HG02973 (cell line): ENCODE data around the gene KRTAP5-3.
"Not testable (repeated sequence)": the region's sequence is repeated elsewhere in the genome, so short reads cannot be mapped to it uniquely, and the experiment has no call there.

Source experiments
- ATAC-seq: cut with Tn5 transposase; IDR thresholded peaks from one replicate; pipeline ENCODE4 v1.9.1; 2021; ENCODE audit warnings: moderate library complexity; ENCODE audit not compliant: unreplicated experiment

Gene KRTAP5-3

DNA sequence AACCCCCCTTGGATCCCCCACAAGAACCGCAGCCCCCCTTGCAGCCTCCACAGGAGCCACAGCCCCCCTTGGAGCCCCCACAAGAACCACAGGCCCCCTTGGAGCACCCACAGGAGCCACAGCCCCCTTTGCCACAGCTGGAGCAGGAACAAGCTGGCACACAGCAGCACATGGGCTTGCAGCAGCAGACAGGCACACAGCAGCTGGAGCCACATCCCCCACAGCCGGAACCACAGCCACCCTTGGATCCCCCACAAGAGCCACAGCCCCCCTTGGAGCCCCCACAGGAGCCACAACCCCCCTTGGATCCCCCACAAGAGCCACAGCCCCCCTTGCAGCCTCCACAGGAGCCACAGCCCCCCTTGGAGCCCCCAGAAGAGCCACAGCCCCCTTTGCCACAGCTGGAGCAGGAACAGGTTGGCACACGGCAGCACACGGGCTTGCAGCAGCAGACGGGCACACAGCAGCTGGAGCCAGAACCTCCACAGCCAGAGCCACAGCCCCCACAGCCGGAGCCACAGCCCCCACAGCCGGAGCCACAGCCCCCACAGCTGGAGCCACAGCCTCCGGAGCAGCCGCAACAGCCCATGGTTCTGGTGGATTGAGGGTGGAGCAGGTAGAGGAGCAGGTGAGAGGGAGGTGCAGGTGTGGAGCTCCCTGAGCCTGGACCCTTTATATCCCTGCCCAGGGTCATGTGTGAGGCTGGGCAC lies 23.4 kb downstream of the KRTAP5-3 start, which contains the start of gene KRTAP5-1:
KRTAP5-1 (minus strand) TSS at position 623 of the 710 bp plus-strand sequence; CDS start at position 589, 34 bp downstream.
- not testable (repeated sequence) for ATAC-seq

DNA sequence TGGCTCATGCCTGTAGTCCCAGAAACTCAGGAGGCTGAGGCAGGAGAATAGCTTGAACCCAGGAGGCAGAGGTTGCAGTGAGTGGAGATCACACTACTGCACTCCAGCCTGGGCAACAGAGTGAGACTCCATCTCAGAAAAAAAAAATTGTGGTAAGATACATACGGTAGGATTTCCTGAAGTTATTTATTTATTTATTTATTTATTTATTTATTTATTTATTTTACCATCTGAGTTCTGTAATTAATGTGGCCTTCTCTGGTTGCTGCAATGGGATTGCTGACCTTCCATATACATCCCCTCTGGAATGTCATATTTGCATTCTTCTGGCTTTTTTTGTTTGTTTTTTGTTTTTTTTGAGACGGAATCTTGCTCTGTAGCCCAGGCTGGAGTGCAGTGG lies 25.4 kb downstream of the KRTAP5-3 start:
- not testable (repeated sequence) for ATAC-seq

DNA sequence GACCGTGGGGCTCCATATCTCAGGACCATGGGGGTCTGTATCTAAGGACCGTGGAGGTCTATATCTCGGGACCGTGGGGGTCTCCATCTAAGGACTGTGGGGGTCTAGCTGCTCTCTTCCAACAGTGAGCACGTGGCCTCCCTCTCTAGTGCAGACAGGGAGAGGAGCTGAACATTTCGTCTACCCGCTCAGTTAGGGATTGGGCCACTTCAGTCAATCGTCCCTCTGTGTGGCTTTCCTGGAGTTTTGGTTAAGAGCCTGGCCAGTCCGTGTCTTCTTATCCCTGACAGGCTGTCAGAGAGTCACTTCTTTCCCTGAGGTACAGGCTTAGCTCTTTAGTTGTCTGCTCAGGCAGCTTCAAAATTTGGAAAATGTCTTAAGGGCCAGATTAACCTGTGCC lies 26.3 kb downstream of the KRTAP5-3 start:
- ATAC-seq: no peak

DNA sequence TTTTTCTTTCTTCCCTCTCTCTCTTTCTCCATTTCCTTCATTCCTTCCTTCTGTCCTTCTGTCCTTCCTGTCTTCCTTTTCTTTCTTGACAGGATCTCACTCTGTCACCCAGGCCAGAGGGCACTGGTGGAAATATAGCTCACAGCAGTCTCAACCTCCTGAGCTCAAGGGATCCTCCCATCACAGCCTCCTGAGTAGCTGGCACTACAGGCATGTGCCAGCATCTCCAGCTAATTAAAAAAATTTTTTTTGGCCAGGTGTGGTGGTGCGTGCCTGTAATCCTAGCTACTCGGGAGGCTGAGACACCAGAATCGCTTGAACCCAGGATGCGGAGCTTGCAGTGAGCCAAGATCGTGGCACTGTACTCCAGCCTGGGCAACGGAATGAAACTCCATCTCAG lies 31.4 kb downstream of the KRTAP5-3 start:
- no peak for ATAC-seq

DNA sequence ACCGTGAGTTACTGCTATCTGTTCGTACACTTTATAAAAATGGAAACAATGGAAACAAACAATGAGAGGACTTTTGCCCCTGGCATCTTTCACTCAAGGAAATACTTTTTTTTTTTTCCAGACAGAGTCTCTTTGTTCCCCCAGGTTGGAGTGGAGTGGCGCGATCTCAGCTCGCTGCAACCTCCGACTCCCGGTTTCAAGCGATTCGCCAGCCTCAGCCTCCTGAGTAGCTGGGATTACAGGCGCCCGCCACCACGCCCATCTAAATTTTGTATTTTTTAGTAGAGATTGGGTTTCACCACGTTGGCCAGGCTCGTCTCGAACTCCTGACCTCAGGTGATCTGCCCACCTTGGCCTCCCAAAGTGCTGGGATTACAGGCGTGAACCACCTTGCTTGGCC lies 32.5 kb downstream of the KRTAP5-3 start:
- not testable (repeated sequence) for ATAC-seq

DNA sequence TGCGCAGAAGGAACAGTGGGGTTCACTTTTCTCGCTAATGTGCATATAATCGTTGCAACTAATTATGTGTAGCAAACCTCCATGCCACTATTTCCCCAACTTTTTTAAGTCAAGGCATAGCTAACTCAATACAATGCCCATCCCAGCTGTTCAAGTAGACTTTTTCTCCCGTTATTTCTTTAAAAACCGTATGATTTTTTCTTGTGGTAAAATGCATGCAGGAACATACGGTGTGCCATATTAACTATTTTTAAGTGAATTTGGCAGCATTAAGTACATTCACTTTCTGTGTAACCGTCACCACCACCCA lies 33.4 kb downstream of the KRTAP5-3 start:
- no peak for ATAC-seq

DNA sequence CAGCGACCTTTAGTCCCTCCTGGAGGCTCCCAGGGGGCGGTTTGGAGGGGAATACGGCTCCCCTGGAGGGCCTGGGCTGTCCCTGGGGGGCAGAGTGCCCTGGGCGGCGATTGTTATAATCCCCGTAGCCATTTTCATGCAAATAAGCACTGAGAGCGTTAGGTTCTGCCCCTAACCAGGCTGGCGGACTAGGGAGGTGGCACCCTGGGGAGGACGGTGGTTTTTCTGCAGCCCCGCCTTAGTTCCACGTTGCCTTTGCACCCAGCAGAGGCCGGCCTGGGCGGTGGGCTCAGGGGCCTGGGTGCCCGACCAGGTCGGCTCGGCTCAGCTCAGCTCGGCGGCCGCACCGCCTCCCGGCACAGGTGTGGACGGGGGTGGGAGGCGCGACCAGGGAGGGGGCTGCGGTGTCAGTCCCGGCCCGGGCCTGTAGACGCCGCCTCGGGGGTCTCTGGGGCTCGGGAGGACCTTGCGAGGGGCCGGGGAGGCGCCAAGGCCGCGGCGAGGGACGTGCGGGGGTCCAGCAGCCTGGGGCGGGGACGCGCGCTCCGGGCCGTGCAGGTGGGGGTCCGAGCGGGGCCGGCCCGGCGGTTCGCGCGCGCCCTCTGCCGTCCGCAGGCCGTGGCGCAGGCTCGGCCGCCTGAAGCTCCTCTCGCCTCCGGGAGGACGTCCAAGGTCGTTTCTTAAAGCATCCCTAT lies 33.9 kb downstream of the KRTAP5-3 start:
- peak; percentile 37 for ATAC-seq

DNA sequence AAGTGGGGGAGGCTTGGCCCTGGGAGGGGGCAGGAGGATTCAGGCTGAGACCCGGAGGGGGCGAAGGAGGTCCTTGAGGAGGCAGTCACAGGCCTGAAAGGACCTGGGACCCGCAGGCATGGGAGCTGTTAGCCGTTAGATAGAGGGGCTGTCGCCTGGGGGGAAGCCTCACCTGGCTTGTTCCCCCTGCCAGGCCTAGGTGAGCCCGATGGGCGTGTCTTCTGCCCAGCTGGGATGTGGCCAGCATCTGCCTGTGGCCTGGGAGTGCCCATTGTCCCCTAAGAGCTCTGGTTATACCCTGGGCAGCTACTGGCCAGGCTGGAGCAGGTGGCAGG lies 34.4 kb downstream of the KRTAP5-3 start:
- no peak for ATAC-seq

DNA sequence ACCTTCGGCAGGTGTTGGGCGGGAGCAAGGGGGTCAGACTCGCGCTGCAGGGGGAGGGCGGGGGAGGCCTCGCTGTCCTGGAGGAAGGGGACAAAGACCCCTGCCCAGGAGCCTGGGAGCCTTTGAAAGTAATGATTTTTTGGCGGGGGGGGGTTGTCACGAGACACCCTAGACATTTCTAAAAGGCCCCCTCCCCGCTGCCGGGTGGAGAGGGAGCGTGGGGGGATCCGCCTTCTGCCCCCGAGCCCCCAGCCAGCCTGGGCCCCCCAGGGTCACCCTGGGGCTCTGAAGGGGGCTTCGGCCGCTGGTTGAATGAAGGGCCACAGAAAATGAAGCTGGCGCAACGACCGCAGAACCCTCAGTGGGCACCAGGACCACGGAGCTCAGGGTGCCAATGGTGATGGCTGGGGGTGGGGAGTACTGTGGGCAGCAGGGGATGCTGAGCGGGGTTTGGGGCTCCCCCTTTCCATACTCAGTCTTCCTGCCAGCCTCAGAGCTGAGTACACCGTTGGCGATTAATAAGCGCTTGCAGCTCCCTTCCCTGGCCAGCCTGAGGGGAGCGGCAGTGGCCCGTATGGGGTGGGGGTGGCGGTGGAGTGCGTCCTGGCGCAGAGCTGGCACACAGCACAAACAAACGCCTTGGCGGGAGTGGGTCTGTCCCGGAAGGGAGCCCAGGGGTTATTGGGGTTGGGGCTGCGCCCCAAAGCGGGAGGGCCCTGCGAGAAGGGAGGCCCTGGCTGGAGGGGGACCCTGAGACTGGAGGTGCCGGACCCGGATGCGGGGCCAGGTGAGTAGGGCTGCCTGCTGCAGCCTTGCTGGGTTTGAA lies 35.0 kb downstream of the KRTAP5-3 start:
- ATAC-seq: no peak

DNA sequence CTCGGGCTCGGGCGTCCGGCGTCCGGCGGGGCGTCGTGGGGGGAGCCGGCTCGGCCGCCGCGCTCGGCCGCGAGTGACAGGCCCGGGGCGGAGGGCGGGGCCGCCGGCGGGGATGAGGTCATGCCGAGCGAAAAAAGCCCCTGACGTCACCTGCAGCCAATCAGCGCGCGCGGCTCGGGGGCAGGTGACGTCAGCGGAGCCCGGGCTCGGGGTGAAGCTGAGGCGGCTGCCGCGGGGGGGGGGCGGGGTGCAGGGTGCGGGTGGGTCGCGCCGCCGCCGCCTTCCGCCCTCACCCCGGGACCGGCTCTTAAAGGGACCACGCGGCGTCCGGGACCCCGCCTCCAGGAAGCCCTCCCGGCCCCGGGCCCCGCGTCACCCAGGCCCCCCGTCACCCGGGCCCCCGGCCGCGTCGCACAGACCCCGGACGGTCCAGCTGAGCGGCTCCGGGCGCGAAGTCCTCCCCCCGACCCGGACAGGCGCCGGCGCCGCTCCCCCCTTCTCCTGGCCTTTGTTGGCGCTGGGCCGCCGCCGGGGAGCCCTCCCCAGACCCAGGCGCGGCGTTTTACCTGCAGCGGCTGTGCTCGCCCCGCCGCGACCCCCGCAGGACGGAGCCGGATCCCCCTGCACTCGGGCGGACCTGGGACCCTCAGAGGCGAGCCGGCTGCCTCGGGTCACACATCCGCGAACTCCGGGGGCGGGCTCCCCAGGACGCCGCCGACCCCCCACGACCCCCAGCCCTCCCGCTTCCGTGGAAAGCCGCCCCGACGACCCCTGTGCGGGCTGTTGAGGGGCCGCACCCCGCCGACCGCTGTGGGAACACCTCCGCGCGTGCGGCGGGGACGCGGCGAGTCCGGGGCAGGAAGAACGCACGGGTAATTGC lies 35.8 kb downstream of the KRTAP5-3 start, which contains the start of gene DUSP8:
DUSP8 (minus strand) TSS at position 75 of the 880 bp plus-strand sequence. CDS start 6,445 bp downstream, outside the sequence.
- peak; percentile 66 for ATAC-seq

DNA sequence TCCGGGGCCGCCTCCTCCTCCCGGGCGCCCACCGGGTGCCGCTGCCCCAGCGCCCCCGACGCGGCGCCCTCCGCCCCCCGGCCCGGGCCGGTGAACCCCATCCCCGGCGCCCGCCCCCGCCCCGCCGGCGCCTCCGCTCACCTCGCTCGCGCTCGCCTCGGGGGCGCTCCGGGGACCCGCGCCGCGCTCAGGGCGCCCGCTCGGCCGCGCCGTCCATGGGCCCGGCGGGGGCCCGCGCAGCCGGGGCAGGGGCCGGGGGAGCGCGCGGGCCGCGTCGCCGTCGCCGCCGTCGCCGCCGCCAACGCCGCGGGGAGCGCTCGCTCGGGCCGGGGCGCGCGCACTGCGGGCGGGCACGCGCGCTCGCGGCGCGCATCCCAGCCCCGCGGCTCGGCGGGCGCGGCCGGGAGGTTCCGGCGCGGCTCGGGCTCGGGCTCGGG lies 36.5 kb downstream of the KRTAP5-3 start:
- no peak for ATAC-seq

DNA sequence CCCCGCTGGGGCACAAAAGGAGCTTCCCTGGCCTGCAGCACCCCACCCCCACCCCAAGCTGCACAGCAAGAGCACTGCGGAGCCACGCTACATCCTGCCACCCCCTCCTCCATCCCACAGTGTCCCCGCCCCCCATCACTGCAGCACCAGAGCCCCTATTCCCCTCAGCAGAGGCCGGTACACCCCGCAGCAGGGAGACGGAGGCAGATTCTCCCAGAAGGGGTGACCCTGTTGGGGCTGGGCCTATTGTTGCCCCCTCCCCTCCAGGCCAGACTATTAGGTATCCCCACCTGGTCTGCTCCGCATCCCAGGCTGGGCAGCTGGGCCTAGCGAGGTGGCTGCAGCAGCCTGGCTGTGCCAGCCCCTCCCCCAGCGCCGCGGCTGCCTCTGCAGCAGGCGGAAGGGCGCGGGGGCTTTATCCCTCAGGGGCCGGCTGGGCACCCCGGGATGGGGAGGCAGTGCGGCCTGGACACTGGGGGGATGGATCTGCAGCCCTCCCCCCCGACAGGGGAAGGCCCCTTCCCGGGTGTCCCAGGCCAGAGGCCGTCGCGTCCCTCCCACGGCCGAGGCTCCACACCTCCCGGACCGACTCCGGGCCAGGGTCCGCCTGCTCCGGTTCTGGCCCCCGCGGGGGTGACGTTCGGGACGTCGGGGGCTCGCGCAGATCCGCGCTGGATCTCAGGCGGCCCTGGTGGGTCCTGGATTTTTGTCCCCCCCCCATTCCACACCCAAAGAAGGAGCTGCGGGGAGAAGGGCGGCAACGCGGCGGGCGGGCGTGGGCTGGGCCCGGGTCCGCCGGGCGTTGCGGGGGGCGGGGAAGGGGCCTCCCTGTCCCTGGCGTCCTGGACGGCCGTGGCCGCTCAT lies 37.1 kb downstream of the KRTAP5-3 start:
- no peak for ATAC-seq

DNA sequence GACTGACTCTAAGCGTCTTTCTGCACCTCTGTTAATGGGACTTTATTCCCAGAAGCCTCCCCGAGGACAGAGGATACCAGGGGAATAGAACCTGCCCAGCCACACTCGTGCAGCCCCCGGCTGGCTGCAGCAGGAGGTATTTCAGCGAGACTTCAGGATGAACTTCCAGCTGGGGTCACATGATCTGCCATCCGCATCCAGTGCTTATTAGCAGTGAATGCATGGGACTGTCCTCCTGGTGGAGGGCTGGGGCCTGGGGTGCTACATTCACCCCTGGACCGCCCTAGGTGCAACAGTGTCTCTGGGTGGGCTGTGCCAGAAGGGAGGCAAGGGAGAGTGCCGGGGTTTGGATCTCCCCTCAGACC lies 37.8 kb downstream of the KRTAP5-3 start:
- no peak for ATAC-seq

DNA sequence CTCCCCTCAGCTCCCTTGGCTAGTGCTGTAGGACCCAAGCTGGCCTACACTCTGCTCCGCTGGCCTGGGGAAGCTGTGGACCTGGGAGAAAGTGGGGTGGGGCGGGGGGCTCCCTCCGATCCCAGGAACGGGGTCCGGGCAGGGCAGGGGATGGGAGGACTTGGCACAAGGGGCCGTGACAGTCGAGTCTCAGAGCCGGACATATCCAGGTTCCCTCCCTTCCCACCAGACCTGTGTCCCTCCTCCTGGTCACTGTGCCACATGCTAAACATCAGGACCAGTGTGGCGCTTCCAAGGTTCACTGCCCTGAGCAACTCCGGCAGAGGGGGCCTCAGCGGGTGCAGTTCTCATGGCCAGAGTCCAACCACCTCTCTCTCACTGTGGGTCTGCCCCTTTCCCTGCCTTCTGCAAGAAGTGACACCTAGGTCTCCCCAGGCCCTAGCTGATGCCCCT lies 38.2 kb downstream of the KRTAP5-3 start:
- ATAC-seq: no peak

DNA sequence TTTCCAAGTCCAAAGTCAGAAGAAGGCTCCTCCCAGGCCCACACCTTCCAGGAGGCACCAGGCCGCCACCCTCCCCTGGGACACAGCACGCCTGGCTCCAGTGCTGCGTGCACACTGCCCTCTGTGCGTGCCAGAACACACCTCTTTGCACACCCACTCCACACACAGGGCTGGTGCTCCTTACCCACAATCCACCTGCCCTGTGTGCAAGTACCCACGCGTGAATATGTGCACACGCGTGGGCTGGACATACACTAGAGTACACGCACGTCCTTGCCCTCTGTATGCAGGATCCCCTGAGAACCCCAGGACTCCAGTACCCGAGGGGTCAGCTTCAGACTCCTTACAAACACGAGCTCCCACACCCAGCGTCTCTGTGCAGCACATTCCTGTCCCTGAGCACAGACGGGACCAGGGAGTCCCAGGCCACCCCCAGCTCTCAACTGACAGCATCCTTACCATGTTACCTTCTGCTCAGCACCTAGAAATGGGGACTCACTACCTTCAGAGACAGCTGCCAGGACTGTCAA lies 38.9 kb downstream of the KRTAP5-3 start:
- ATAC-seq: no peak

DNA sequence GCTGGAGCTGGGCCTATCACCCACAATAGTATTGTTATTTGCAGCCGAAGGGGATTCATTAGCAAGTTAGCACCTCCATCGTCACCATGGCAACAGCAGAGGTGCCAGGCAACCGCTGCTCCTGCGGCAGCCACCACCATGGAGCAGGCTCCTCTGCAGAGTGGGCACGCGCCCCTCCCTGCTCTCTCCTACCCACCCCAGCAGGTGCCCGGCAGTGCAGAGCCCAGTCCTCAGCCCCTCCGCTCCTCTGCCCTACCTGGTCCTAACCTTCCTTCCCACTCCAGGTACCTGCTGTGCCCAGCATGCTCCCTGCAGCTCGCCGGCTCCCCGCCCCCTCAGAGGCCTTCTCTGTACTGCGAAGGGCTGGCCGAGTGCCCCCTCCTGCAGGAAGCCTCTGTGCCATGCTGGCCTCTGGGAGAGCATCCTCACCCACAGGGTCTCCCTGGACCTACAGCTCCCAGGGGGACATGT lies 39.8 kb downstream of the KRTAP5-3 start:
- ATAC-seq: no peak

DNA sequence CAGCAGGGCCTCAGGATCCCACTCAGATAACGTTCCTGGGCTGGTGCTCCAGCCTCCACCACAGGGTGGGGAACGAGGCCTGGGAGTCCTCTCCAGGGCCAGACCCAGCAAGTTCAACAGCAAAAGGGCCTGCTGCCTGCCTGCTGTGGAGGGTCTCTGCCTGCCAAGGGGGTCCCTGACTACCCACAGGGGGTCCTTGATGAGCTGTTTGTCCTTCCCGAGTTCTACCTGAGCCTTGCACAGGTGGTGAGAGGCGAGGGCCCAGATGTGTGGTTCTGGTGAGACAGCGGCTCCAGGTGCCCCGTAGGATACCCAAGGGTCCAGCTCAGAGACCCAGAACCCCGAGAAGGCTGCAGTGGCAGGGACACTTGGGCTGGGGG lies 40.6 kb downstream of the KRTAP5-3 start:
- ATAC-seq: no peak

DNA sequence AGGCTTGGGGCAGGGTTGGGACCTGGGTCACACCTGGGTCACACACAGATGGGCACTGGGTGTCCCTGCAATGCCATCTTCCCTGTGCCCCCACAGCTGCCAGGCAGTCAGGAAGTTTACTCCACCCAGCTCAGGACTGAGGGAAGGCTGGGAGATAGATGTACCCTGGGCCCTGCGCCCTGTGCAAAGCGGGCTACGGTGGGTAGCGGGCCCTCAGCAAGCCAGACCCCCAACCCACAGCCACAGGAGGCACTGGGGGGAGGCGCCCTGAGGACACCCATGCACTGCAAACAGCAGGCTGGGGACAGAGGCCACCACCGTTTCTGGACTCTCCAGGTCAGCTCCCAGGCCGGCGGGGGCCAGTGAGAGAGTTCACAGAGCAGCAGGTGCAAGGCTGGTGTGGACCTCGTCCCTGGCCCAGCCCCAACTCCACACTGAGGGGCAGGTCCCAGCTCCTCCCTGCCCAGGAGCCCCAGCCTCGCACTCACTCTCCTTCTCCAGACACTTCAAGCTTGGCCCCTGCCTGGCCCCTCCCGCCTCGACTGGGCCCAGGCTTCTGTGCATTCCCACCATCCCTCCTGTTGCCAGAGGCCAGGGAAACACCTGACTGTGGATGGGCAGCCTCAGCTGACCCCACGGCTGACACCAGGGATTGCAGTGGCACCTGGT lies 41.1 kb downstream of the KRTAP5-3 start:
- no peak for ATAC-seq
